GM12874 (cell line): ENCODE data around the gene NKAIN4.

Source experiments
- CTCF ChIP-seq: IDR thresholded peaks from 2 replicates; pipeline ENCODE4 v1.5.1; 2011; ENCODE audit warnings: low read depth, mild to moderate bottlenecking, control low read depth, low read length, moderate library complexity; ENCODE audit not compliant: insufficient read depth

NKAIN4 gene

GRCh38 chr20:63216041-63216848, 38.0 kb downstream of the NKAIN4 start, which contains the start of gene YTHDF1:
Gene YTHDF1 (minus strand): TSS chr20:63216131. CDS start chr20:63215892, 239 bp downstream.
- TF ChIP-seq CTCF = no peak

- TF ChIP-seq CTCF = peak; percentile 59
Measured at GRCh38 chr20:63215101-63216040, 38.9 kb downstream of the NKAIN4 start.

- no peak for TF ChIP-seq CTCF
Measured at GRCh38 chr20:63214514-63214913, 39.7 kb downstream of the NKAIN4 start.

GRCh38 chr20:63212792-63213191, 41.5 kb downstream of the NKAIN4 start:
- no peak for TF ChIP-seq CTCF

- TF ChIP-seq CTCF = no peak
Measured at GRCh38 chr20:63212393-63212730, 41.9 kb downstream of the NKAIN4 start.

GRCh38 chr20:63210011-63210605, 44.2 kb downstream of the NKAIN4 start:
- no peak for TF ChIP-seq CTCF
